GM12878 (cell line): ENCODE data around the gene CFHR2. TPM values are rescaled to one million over a fixed set of nuclear protein-coding genes. Genes with fewer than 3 reads are reported as not detected.

Experiments
- ATAC-seq: fragments of 200-7000 bp; cut with Tn5 transposase; 3 replicates; pipeline ENCODE4 v1.9.1; 2020; ENCODE audit warnings: mild to moderate bottlenecking, moderate library complexity
- BruUV-seq: library from RNA; stranded (reverse); fragments of 400-500 nt; replicated peaks from 2 replicates; lab custom pipeline; 2021; lab: Mats Ljungman, UMichigan
- CTCF ChIA-PET: fragments of 300-600 bp; sonication (Branson Sonifier 250); formaldehyde crosslinking; extraction: SDS; loops from one replicate; lab custom pipeline; 2021; ENCODE audit warnings: inconsistent platforms; lab: Yijun Ruan, JAX
- POLR2A ChIA-PET: fragments of 350-600 bp; formaldehyde crosslinking; extraction: SDS; loops from one replicate; lab custom pipeline; 2021; ENCODE audit warnings: inconsistent platforms; lab: Charles Lee
- RAD21 ChIA-PET: fragments of 300-600 bp; sonication (Branson Sonifier 250); formaldehyde crosslinking; loops from one replicate; lab custom pipeline; 2023; ENCODE audit warnings: antibody characterized with exemption; ENCODE audit not compliant: unreplicated experiment; lab: Charles Lee
- SMC1A ChIA-PET: fragments of 300-600 bp; sonication (Branson Sonifier 250); formaldehyde crosslinking; loops from one replicate; lab custom pipeline; 2023; ENCODE audit not compliant: unreplicated experiment, uncharacterized antibody; lab: Charles Lee
- DNase-seq: peaks from one replicate; pipeline ENCODE4 v3.0.0-alpha.2; 2011; ENCODE audit warnings: low read depth, low spot score
- FAIRE-seq: peaks from 3 replicates; lab custom pipeline; 2011; peaks lifted over from hg19 to GRCh38; lab: Jason Lieb, UNC
- H2AFZ ChIP-seq: 2 replicates; pipeline ENCODE4 v1.6.0; 2011; ENCODE audit warnings: low read depth, low read length, control low read depth; ENCODE audit not compliant: control insufficient read depth
- H3K27ac ChIP-seq: 2 replicates; pipeline ENCODE4 v1.5.1; 2011; ENCODE audit warnings: control low read depth; ENCODE audit not compliant: control insufficient read depth, insufficient read depth
- H3K27me3 ChIP-seq, 2 experiments: replicated peaks in 1 of 2; 2 replicates each; pipeline versions ENCODE4 v1.6.0 to v1.6.1; 2011; ENCODE audit warnings: low read length in 1 of 2; ENCODE audit not compliant: control insufficient read depth in 2 of 2, insufficient read depth in 2 of 2
- H3K36me3 ChIP-seq, 2 experiments: 2 replicates each; pipeline ENCODE4 v1.5.1; 2011; ENCODE audit warnings: low read length in 1 of 2; ENCODE audit not compliant: control insufficient read depth in 2 of 2, insufficient read depth in 2 of 2
- H3K4me1 ChIP-seq: 2 replicates; pipeline ENCODE4 v1.6.1; 2011; ENCODE audit warnings: mild to moderate bottlenecking, low read length, moderate library complexity, mixed read lengths; ENCODE audit not compliant: control insufficient read depth, insufficient read depth
- H3K4me2 ChIP-seq: 2 replicates; pipeline ENCODE4 v1.6.0; 2011; ENCODE audit warnings: control low read depth; ENCODE audit not compliant: control insufficient read depth, insufficient read depth
- H3K4me3 ChIP-seq: fragments of 200-600 bp; sonication (generic); 2 replicates; pipeline ENCODE4 v1.5.1; 2016
- H3K79me2 ChIP-seq: 2 replicates; pipeline ENCODE4 v1.6.0; 2011; ENCODE audit warnings: low read length; ENCODE audit not compliant: control insufficient read depth, insufficient read depth
- H3K9ac ChIP-seq: 2 replicates; pipeline ENCODE4 v1.8.0; 2011; ENCODE audit warnings: low read length, control low read depth, mixed read lengths; ENCODE audit not compliant: control insufficient read depth, insufficient read depth
- H3K9me3 ChIP-seq: replicated peaks from 3 replicates; pipeline ENCODE4 v1.5.1; 2011; ENCODE audit warnings: mild to moderate bottlenecking, low read length; ENCODE audit not compliant: control insufficient read depth, insufficient read depth
- H4K20me1 ChIP-seq: 2 replicates; pipeline ENCODE4 v1.6.0; 2011; ENCODE audit not compliant: control insufficient read depth, insufficient read depth
- CBFB ChIP-seq: IDR thresholded peaks from 2 replicates; pipeline ENCODE4 v1.6.1; 2016; ENCODE audit warnings: antibody characterized with exemption, low read depth
- E2F4 ChIP-seq: IDR thresholded peaks from 2 replicates; pipeline ENCODE4 v1.6.1; 2012; ENCODE audit warnings: low read depth, low read length, improper control_type of control experiment
- EGR1 ChIP-seq, 2 experiments: IDR thresholded peaks; 1 replicate in 1 of 2; 2 replicates in 1 of 2; pipeline ENCODE4 v1.6.1; 2011 to 2012; ENCODE audit warnings: low read depth in 2 of 2, low read length in 2 of 2, borderline replicate concordance in 1 of 2, mild to moderate bottlenecking in 1 of 2, moderate library complexity in 1 of 2
- FOXK2 ChIP-seq: fragments of 450-650 bp; IDR thresholded peaks from 2 replicates; pipeline ENCODE4 v1.6.1; 2017; ENCODE audit warnings: mild to moderate bottlenecking, moderate library complexity
- IKZF1 ChIP-seq: fragments of 450-650 bp; conservative IDR thresholded peaks from 2 replicates; pipeline ENCODE4 v1.6.1; 2017; ENCODE audit warnings: antibody characterized with exemption, mild to moderate bottlenecking
- IRF5 ChIP-seq: fragments of 450-650 bp; IDR thresholded peaks from 2 replicates; pipeline ENCODE4 v1.6.1; 2017; ENCODE audit warnings: borderline replicate concordance
- MYC ChIP-seq: IDR thresholded peaks from 2 replicates; pipeline ENCODE4 v1.6.1; 2011; ENCODE audit warnings: mild to moderate bottlenecking, low read length, moderate library complexity, inconsistent platforms; ENCODE audit not compliant: insufficient read depth, insufficient replicate concordance, insufficient read length, severe bottlenecking
- POLR2A ChIP-seq: IDR thresholded peaks from 2 replicates; pipeline ENCODE4 v1.6.1; 2011; ENCODE audit warnings: low read depth, mild to moderate bottlenecking, low read length
- RCOR1 ChIP-seq: conservative IDR thresholded peaks from 2 replicates; pipeline ENCODE4 v1.6.1; 2012; ENCODE audit warnings: low read depth, low read length, improper control_type of control experiment
- REST ChIP-seq: IDR thresholded peaks from 2 replicates; pipeline ENCODE4 v1.6.1; 2012; ENCODE audit warnings: mild to moderate bottlenecking, low read depth, low read length
- ZNF687 ChIP-seq: fragments of 450-650 bp; IDR thresholded peaks from 2 replicates; pipeline ENCODE4 v1.6.1; 2017; ENCODE audit warnings: mild to moderate bottlenecking, moderate library complexity
- WGBS: methylation state at CpG from one replicate; pipeline ENCODE4 v1.1.6; 2016; ENCODE audit warnings: low lambda C conversion rate; ENCODE audit not compliant: insufficient replicate concordance, insufficient coverage; ENCODE audit errors: missing lambda C conversion rate; 5-methylcytosine and 5-hydroxymethylcytosine counted together
- in situ Hi-C: fragments of 300-500 bp; cut with MboI; formaldehyde crosslinking; loops from 9 replicates; pipeline ENCODE4 v1.14.3; 2018; ENCODE audit warnings: mixed read lengths
- intact Hi-C: fragments of 100-400 bp; cut with micrococcal nuclease; formaldehyde crosslinking; loops from one replicate; pipeline ENCODE4 v1.14.2; 2022; ENCODE audit not compliant: unreplicated experiment
- polyA plus RNA-seq, 11 experiments: library from polyadenylated mRNA; depleted of rRNA in 4 of 11; unstranded in 6 of 11; stranded (reverse) in 5 of 11; fragments of >200 nt; fragmentation: Nextera tagmentation in 4 of 11; fragmentation: Illumina TruSeq in 1 of 11; extraction: Ambion mirVana in 4 of 11; extraction: Trizol in 1 of 11; gene quantifications; 1 replicate in 1 of 11; 2 replicates in 10 of 11; pipeline versions ENCODE4 v1.2.1 to v1.2.3, GENCODE V29; 2011 to 2016; ENCODE audit warnings: inconsistent platforms in 2 of 11, missing spikeins in 2 of 11, low read depth in 1 of 11
- total RNA-seq, 4 experiments: library from RNA; depleted of rRNA in 3 of 4; stranded (reverse); fragments of >200 nt in 3 of 4; fragmentation: Illumina TruSeq in 1 of 4; extraction: Trizol in 1 of 4; gene quantifications; 2 replicates each; pipeline versions ENCODE4 v1.2.1 to v1.2.3, GENCODE V29; 2013 to 2021

The CFHR2 gene
- total and polyA plus RNA-seq, 10 of the 15 experiments (the other 5 are each of a cell fraction or from before 2014, with no cell fraction given): not detected

GRCh38 chr1:196997423-196997822 is 53.9 kb downstream of the CFHR2 start (continued):
- TF ChIP-seq E2F4 (no peak), POLR2A (no peak), FOXK2 (no peak), RCOR1 (no peak), EGR1 (IDR thresholded peaks at IDR 0.05; ENCODE audit: borderline replicate concordance in 1 of 2, low read depth in 2 of 2, low read length in 2 of 2) (no peak), MYC (no peak), CBFB (no peak)

GRCh38 chr1:197001828-197002227 is 58.3 kb downstream of the CFHR2 start:
- H3K9me3 ChIP-seq: no peaks in the 10 kb centered on the region
- CTCF ChIA-PET: no interaction called here
- H3K4me1 ChIP-seq: no peaks in the 10 kb centered on the region
- no TSS peak for BruUV-seq
- intact Hi-C loops: no loop called here
- no peaks in the 10 kb centered on the region for H3K79me2 ChIP-seq
- RAD21 ChIA-PET: no interaction called here
- ATAC-seq (no peak), DNase-seq (no peak), FAIRE-seq (no peak)
- no peak overlapping the region for H3K4me2 ChIP-seq
- POLR2A ChIA-PET: no interaction called here
- no peaks in the 10 kb centered on the region for H3K27me3 ChIP-seq
- TF ChIP-seq IKZF1 (no peak), IRF5 (no peak), REST (no peak), ZNF687 (no peak)
- TF ChIP-seq, all 136 proteins: peak for 0
- H3K9ac ChIP-seq: no peak overlapping the region
- no peak overlapping the region for H2AFZ ChIP-seq
- SMC1A ChIA-PET: no interaction called here
- 13% methylated on average over 2 of the region's 2 CpGs for WGBS
- no peak overlapping the region for H3K4me3 ChIP-seq
- in situ Hi-C loops: no loop called here
- H4K20me1 ChIP-seq: no peaks in the 10 kb centered on the region
- H3K36me3 ChIP-seq: no peaks in the 10 kb centered on the region
- no peak overlapping the region for H3K27ac ChIP-seq
